Measurements from ENCODE around the gene WDR90.

The WDR90 gene

GRCh38 chr16:670485-671352 lies 21.6 kb downstream of the WDR90 start:
- Histone ChIP-seq H3K9me3 (replicated peaks; ENCODE audit: low read length) (no peaks in the 10 kb centered on the region), H3K4me2 (ENCODE audit: low read length) (no peak overlapping the region), H3K4me1 (ENCODE audit: control insufficient read depth, insufficient read depth, low read length) (peaks cover 15% of the 10 kb centered on the region), H3K27me3 (ENCODE audit: control insufficient read depth, insufficient read depth, low read length) (no peaks in the 10 kb centered on the region), H3K36me3 (ENCODE audit: insufficient read depth, low read length) (peaks cover 41% of the 10 kb centered on the region), H3K9ac (ENCODE audit: low read depth, low read length) (no peak overlapping the region), H3K4me3 (ENCODE audit: low read length) (no peak overlapping the region)

GRCh38 chr16:671353-672131 lies 22.4 kb downstream of the WDR90 start:
- Histone ChIP-seq H3K27me3 (ENCODE audit: control insufficient read depth, insufficient read depth, low read length) (no peaks in the 10 kb centered on the region), H3K36me3 (ENCODE audit: insufficient read depth, low read length) (peaks cover 41% of the 10 kb centered on the region), H3K4me3 (ENCODE audit: low read length) (no peak overlapping the region), H3K9me3 (replicated peaks; ENCODE audit: low read length) (no peaks in the 10 kb centered on the region), H3K4me2 (ENCODE audit: low read length) (no peak overlapping the region), H3K9ac (ENCODE audit: low read depth, low read length) (no peak overlapping the region), H3K4me1 (ENCODE audit: control insufficient read depth, insufficient read depth, low read length) (peaks cover 15% of the 10 kb centered on the region)

GRCh38 chr16:672371-672770 lies 23.2 kb downstream of the WDR90 start:
- peaks cover 15% of the 10 kb centered on the region for H3K4me1 ChIP-seq (ENCODE audit: control insufficient read depth, insufficient read depth, low read length)
- no peak overlapping the region for H3K4me3 ChIP-seq (ENCODE audit: low read length)
- no peaks in the 10 kb centered on the region for H3K9me3 ChIP-seq (replicated peaks; ENCODE audit: low read length)
- H3K4me2 ChIP-seq (ENCODE audit: low read length), result no peak overlapping the region
- H3K36me3 ChIP-seq (ENCODE audit: insufficient read depth, low read length), result peaks cover 41% of the 10 kb centered on the region
- H3K9ac ChIP-seq (ENCODE audit: low read depth, low read length), result no peak overlapping the region
- no peaks in the 10 kb centered on the region for H3K27me3 ChIP-seq (ENCODE audit: control insufficient read depth, insufficient read depth, low read length)

DNA sequence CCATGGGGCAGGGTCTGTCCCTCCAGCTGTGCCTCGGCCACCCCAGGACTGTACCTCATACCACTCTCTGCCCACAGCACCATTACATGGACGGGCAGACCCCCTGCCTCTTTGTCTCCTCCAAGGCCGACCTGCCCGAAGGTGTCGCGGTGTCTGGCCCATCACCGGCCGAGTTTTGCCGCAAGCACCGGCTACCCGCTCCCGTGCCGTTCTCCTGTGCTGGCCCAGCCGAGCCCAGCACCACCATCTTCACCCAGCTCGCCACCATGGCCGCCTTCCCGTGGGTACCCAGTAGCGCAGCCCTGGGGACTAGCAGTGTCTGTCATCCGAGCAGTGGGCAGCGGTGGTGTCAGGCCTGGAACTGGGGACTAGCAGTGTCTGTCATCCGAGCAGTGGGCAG lies 23.7 kb downstream of the WDR90 start:
- H3K4me3 ChIP-seq (ENCODE audit: low read length), result no peak overlapping the region
- no peak overlapping the region for H3K9ac ChIP-seq (ENCODE audit: low read depth, low read length)
- H3K4me2 ChIP-seq (ENCODE audit: low read length), result no peak overlapping the region
- no peaks in the 10 kb centered on the region for H3K9me3 ChIP-seq (replicated peaks; ENCODE audit: low read length)
- H3K36me3 ChIP-seq (ENCODE audit: insufficient read depth, low read length), result peaks cover 41% of the 10 kb centered on the region
- no peaks in the 10 kb centered on the region for H3K27me3 ChIP-seq (ENCODE audit: control insufficient read depth, insufficient read depth, low read length)
- peaks cover 12% of the 10 kb centered on the region for H3K4me1 ChIP-seq (ENCODE audit: control insufficient read depth, insufficient read depth, low read length)

- H3K9ac ChIP-seq (ENCODE audit: low read depth, low read length), result no peak overlapping the region
- H3K9me3 ChIP-seq (replicated peaks; ENCODE audit: low read length), result no peaks in the 10 kb centered on the region
- H3K4me3 ChIP-seq (ENCODE audit: low read length), result no peak overlapping the region
- no peaks in the 10 kb centered on the region for H3K27me3 ChIP-seq (ENCODE audit: control insufficient read depth, insufficient read depth, low read length)
- peaks cover 12% of the 10 kb centered on the region for H3K4me1 ChIP-seq (ENCODE audit: control insufficient read depth, insufficient read depth, low read length)
- no peak overlapping the region for H3K4me2 ChIP-seq (ENCODE audit: low read length)
- peaks cover 41% of the 10 kb centered on the region for H3K36me3 ChIP-seq (ENCODE audit: insufficient read depth, low read length)
Observed at GRCh38 chr16:673399-673991, 24.3 kb downstream of the WDR90 start.

DNA sequence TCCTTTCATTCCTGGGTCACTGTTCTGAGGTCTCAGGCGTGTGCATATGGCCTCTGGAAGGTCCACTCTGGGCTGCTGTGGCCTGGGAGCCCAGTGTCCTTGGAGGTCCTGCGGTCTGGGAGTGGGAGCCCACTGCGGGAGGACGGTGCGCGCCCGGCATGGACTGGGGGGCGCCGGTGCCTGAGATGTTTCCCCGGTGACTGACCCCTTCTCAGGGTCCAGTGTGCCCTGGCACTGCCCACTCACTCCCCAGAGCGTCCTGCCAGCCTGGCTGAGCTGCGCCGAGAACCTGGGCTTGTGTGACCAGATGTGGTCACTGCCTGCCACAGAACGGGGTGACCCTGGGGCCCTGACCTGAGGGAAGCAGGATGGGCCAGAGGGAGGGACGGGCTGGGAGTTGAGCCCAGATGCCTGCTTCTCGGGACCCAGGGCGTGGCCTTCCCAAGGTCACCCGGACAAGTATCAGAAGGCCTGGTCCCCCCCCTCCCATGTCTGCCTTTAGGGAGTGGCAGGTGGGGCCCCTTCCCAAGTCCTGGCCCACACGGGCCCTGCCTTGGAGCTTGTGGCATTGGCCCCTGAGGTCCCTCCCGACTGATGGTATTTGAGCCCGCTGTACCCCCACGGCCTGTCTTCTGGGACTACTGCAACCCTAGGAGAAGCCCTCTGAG lies 25.2 kb downstream of the WDR90 start:
- H3K4me1 ChIP-seq (ENCODE audit: control insufficient read depth, insufficient read depth, low read length), result peaks cover 6% of the 10 kb centered on the region
- no peak overlapping the region for H3K4me3 ChIP-seq (ENCODE audit: low read length)
- no peak overlapping the region for H3K9ac ChIP-seq (ENCODE audit: low read depth, low read length)
- H3K27me3 ChIP-seq (ENCODE audit: control insufficient read depth, insufficient read depth, low read length), result no peaks in the 10 kb centered on the region
- H3K4me2 ChIP-seq (ENCODE audit: low read length), result no peak overlapping the region
- no peaks in the 10 kb centered on the region for H3K9me3 ChIP-seq (replicated peaks; ENCODE audit: low read length)
- peaks cover 39% of the 10 kb centered on the region for H3K36me3 ChIP-seq (ENCODE audit: insufficient read depth, low read length)

DNA sequence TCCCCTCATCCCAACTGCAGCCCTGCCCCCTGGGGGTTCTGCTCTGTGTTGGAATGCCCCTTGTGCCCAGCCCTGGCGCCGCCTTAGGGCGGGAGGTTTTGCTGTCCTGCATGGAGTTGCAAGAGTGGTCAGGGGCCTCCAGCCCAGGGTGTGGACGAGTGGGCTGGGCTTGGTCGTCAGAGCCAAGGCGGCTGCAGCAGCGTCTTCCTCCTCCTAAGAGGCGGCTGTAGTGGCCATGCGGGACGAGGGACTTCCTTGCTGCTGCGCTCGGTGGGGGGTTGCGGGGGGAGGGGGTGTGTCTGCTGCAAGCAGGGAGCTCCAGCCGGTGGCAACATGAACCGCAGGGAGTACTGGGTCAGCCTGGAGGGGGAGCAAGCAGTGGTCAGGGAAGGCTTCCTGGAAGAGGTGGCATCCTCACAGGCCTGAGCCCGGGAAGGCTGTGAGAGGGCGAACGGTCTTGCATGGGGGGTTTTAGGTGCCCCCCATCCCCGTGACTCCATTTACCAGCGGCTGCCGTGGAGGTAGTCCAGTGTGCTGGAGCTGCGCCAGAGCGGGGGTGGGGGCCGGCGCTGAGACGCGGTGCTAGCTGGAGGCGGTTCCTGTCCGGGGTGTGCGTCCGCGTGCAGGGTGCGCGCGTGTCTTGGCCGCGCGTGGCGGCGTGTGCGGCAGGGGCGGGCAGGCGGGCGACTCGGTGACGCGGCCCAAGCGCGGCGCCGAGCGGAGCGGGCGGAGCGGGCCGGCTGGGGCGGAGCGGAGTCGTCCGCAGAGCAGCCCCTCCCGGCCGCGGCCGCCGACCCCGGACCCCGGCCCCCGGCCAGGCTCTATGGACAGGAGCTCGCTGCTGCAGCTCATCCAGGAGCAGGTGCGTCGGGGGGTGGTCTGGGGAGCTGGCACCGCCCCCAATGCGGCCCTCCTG lies 26.1 kb downstream of the WDR90 start, which contains the start of gene RHBDL1:
TSS of gene RHBDL1 (plus strand) at position 704 of the 916 bp plus-strand sequence. CDS start at position 824, 120 bp downstream.
- Histone ChIP-seq H3K36me3 (ENCODE audit: insufficient read depth, low read length) (peaks cover 30% of the 10 kb centered on the region), H3K4me2 (ENCODE audit: low read length) (peak within 1 kb of the TSS; percentile 76), H3K9me3 (replicated peaks; ENCODE audit: low read length) (no peaks in the 10 kb centered on the region), H3K4me1 (ENCODE audit: control insufficient read depth, insufficient read depth, low read length) (peaks cover 7% of the 10 kb centered on the region), H3K27me3 (ENCODE audit: control insufficient read depth, insufficient read depth, low read length) (no peaks in the 10 kb centered on the region), H3K4me3 (ENCODE audit: low read length) (peak within 1 kb of the TSS; percentile 59), H3K9ac (ENCODE audit: low read depth, low read length) (no peak within 1 kb of the TSS)

GRCh38 chr16:675884-676564 lies 26.9 kb downstream of the WDR90 start:
- Histone ChIP-seq H3K9ac (ENCODE audit: low read depth, low read length) (no peak overlapping the region), H3K4me2 (ENCODE audit: low read length) (peak overlapping the region; percentile 76), H3K27me3 (ENCODE audit: control insufficient read depth, insufficient read depth, low read length) (no peaks in the 10 kb centered on the region), H3K4me1 (ENCODE audit: control insufficient read depth, insufficient read depth, low read length) (peaks cover 8% of the 10 kb centered on the region), H3K9me3 (replicated peaks; ENCODE audit: low read length) (no peaks in the 10 kb centered on the region), H3K4me3 (ENCODE audit: low read length) (peak overlapping the region; percentile 45), H3K36me3 (ENCODE audit: insufficient read depth, low read length) (peaks cover 24% of the 10 kb centered on the region)

DNA sequence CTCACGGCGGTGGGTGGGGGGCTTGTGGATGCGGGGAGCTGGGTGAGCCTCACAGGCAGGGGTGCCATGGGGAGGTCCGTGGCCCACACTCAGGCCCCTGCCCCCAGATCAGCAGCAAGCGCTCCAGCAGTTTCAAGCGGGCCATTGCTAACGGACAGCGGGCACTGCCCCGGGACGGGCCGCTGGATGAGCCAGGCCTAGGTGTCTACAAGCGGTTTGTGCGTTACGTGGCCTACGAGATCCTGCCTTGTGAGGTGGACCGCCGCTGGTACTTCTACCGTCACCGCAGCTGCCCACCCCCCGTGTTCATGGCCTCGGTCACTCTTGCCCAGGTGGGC lies 27.4 kb downstream of the WDR90 start:
- no peak overlapping the region for H3K9ac ChIP-seq (ENCODE audit: low read depth, low read length)
- H3K36me3 ChIP-seq (ENCODE audit: insufficient read depth, low read length), result peaks cover 24% of the 10 kb centered on the region
- no peak overlapping the region for H3K4me2 ChIP-seq (ENCODE audit: low read length)
- no peaks in the 10 kb centered on the region for H3K9me3 ChIP-seq (replicated peaks; ENCODE audit: low read length)
- H3K27me3 ChIP-seq (ENCODE audit: control insufficient read depth, insufficient read depth, low read length), result no peaks in the 10 kb centered on the region
- H3K4me1 ChIP-seq (ENCODE audit: control insufficient read depth, insufficient read depth, low read length), result peaks cover 13% of the 10 kb centered on the region
- no peak overlapping the region for H3K4me3 ChIP-seq (ENCODE audit: low read length)

DNA sequence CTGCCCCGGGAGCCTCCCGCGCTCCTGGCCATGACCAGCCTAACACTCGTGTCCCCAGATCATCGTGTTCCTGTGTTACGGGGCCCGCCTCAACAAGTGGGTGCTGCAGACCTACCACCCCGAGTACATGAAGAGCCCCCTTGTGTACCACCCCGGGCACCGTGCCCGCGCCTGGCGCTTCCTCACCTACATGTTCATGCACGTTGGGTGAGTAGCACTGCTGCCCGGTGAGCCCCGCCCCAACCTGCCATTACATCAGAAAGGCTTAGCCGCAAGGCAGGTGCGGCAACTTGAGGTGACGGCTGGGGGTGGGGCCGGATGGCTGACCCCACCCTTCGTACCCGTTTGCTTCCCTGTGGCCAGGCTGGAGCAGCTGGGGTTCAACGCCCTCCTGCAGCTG lies 27.7 kb downstream of the WDR90 start:
- H3K4me2 ChIP-seq (ENCODE audit: low read length), result no peak overlapping the region
- peaks cover 28% of the 10 kb centered on the region for H3K36me3 ChIP-seq (ENCODE audit: insufficient read depth, low read length)
- H3K9ac ChIP-seq (ENCODE audit: low read depth, low read length), result no peak overlapping the region
- no peak overlapping the region for H3K4me3 ChIP-seq (ENCODE audit: low read length)
- H3K4me1 ChIP-seq (ENCODE audit: control insufficient read depth, insufficient read depth, low read length), result peaks cover 16% of the 10 kb centered on the region
- no peaks in the 10 kb centered on the region for H3K9me3 ChIP-seq (replicated peaks; ENCODE audit: low read length)
- H3K27me3 ChIP-seq (ENCODE audit: control insufficient read depth, insufficient read depth, low read length), result no peaks in the 10 kb centered on the region
